Activated effector memory CD4-positive, alpha-beta T cell treated with anti-CD3 and anti-CD28 coated beads, Interleukin-2, amount 50 U/mL, for 16 hours (primary cell): ENCODE results near the gene SPACA6.

Experiments used
- DNase-seq: peaks from one replicate; pipeline ENCODE4 v3.0.0-alpha.2; 2020

The SPACA6 gene

DNA sequence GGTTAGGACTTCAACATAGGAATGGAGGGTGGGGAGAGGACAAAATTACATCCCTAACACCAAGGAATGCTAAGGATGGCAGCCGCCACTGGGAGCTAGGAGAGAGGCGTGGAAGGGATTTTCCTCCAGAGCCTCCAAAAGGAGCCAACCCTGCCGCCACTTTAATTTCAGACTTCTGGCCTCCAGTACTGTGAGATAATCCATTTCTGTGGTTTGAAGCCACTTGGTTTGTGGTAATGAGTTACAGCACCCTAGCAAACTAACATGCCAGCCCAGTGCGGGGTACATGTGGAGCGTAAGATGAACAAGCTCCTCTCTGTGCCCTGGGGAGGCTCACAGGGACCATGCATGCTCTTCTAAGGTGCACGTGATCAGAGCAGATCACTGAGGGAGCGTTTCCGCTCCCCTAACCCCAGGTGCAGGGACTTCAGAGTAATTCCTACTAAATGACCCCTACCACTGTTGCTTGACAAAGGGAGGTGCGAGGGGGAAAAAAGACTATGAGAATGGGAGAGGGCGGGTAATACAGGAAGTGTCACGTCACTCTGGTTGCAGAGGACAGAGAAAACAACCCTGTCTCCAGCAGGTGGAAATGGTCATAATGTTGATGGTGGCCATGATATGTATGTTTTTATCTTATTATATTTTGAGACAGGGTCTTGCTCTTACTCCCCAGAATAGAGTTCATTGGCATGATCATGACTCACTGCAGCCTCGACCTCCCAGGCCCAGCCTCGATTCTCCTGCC, 46.5 kb downstream of the SPACA6 start:
- DNase-seq: no peak

DNA sequence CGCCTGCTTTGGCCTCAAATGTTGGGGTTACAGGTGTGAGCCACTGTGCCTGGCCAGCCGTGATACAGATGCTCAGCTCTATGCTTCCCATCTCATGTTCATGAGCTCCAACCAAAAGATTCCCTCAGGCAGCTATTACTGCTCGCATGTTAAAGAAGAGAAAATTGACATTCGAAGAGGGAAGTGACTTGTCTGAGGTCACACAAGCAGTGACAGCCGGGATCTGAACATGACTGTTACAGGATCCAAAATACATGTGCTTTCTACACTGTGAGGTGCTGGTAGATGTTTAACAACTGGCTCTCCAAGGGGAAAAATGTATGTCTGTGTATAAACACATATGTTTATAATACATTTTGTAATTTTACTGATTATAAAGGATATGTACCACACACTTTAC, 47.2 kb downstream of the SPACA6 start:
- DNase-seq: no peak

DNA sequence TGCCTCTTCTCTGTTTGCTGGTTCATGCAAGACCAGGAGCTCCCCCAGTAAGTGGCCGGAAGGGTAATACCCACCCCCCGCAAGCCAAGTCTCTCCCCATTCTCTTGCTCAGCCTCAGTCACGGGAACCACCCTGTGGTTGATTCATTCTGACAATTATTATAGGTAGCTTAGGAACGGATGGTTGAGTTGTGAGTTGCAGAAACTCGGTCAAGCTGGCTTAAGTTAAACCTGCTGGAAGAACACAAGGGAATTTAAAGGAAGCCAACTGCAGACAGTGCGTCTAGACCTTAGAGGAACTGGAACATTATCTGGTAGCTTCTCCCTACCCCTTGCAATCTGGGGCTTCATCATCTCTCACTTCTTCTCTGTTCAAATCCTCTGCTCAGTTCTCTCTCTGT, 49.7 kb downstream of the SPACA6 start:
- DNase-seq: no peak

DNA sequence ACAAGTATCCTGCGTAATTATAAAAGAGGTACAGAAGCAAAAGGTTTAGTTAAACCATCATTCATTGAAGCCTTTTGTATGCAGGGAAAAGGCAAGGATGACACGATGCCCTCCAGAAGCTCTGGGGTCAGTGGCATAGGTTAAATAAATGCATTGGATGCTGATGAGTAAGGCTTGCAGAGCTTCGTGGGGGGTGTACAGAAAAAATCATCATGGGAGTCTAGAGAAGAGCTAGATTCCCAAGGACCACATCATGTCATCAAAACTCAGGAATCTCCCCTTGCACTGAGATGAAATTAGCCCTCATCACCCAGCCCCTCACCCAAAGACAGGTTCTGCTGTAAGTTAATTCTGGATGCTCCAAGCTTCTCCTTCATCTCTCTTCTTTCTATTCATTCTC, 50.3 kb downstream of the SPACA6 start:
- DNase-seq: no peak

DNA sequence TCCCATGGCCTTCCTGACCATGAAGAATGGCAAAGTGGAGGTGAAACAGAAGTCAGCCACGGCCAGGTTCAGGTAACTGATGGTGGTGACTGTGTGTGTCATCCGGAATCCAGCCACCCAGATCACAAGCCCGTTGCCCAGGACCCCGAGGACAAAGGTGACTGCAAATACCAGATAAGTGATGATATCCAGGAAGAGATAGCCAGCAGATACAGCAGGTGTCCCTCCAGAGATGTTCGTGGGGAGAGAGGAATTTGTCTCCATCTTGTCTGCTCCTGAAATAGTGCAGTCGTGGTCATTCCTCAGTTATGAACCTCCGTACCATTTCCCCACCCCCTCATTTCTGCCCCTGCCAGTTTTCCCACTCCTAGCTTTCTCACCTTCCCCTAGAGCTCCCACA, 53.6 kb downstream of the SPACA6 start:
- DNase-seq: no peak

DNA sequence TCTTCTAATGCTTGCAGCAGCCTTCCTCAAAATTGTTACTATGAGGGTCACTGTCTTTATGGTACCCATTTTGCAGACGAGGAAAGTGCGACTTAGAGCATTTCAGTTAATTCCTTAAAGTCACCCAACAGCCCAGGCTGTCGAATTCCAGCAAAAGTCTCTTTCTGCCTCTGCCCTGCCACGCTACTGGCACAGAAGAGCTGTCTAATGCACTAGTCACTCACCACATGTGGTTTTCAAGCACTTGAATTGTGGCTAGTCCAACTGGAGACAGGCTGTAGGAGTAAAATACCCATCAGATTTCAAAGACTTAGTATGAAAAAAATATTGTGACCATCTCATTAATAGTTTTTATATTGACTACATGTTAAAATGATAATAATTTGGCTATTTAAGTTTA, 56.8 kb downstream of the SPACA6 start:
- no peak for DNase-seq

DNA sequence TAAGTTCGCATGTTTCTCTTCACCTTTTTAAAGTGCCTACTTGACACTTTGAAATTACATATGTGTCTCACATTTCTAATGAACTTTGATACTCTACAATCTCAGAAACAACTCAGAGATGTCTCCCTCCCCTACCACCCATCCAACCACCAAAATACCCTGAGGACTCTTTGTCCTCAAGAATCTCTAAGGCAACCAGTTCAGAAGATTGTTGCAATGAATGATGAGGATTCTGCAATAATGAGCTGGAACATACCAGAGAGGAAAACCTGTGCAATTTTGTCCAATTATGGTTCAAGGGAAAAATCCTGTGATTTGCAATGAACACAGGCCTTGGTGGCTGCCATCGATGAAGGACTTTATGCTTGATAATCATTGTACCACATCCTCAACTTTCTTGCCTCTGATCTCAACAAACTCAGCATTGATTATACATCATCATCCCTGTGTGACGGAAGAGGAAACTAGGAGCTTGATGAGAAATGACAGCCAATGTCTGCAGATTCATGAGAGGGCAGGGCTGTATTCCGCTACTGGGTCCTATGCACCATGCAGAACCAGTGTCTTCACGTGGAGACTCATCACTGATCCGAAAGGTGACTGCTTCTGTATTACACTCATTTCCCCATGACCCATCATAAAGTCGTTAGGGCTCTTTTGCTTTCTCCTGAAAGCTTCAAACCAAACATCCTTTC, 57.4 kb downstream of the SPACA6 start:
- no peak for DNase-seq

DNA sequence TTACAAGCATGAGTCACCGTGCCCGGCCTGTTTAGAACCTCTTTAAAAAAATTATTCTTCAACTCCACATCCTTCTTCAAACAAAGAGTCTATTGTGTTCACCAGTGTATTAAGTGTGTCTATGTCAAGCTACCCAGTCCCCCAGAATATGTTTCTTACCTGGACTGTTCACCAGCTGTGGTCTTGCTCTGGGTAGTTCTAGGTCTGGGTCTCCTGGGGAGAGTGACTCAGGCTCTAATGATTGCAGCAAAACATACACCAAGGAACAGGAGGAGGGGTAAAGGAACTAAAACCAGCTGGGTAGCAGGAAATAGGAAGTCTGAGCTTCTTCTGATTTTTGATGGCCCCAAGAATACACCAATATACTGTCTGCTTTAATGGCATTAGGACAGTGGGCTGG, 58.5 kb downstream of the SPACA6 start, which contains the start of gene FPR1:
FPR1 (minus strand) TSS at position 224 of the 400 bp plus-strand sequence. CDS start 4,884 bp downstream, outside the sequence.
- no peak for DNase-seq

DNA sequence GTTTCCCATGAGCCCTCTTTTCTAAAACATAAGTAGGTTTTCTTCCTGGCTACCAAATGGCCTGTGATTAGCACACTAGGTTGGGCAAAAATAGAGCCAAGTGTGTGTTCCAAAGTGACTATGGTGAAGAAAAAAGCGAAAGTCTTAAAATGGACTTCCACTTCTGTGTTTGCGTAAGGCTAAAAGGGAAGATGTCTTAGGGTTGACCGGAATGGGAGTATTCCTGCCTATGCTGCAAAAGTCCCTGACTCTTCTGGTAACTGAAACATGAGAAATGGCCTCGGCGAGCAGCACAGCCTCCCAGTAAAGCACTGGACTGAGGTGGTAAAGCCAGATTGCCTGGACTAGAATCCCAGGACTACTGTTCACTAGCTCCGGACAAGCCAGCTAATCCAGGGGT, 61.0 kb downstream of the SPACA6 start:
- no peak for DNase-seq

DNA sequence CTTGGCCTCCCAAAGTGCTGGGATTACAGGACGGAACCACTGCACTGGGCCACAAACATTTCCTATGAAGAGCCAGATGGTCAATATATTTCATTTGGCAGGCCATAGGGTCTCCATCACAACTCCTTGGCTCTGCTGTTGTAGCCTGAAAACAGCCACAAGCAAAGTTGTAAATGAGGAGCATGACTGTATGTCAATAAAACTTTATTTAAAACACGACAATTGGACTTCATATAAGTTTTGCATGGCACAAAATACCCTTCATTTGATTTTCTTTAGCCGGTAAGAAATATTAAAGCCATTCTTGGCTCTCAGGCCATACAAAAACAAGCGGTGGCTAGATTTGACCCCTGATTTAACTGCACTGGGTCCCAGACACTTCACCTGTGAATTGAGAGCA, 61.6 kb downstream of the SPACA6 start:
- no peak for DNase-seq
